Endometrium (tissue), 2 donors: ENCODE results near the gene STPG1.
A peak's percentile ranks its signal among the peaks of the same experiment; 100 is the strongest.
"Not testable (repeated sequence)": the region's sequence is repeated elsewhere in the genome, so short reads cannot be mapped to it uniquely, and the experiment has no call there.

Experiments used
- FAIRE-seq: peaks from 2 replicates; lab custom pipeline; 2012; peaks lifted over from hg19 to GRCh38; lab: Jason Lieb, UNC
- donor health status: control.
- donor health status: control.

The STPG1 gene

GRCh38 chr1:24413350-24414163 is at the start of gene STPG1:
STPG1 (minus strand) TSS chr1:24413782; CDS start chr1:24401388, 12,394 bp downstream.
- peak; percentile 75 for FAIRE-seq

GRCh38 chr1:24462128-24462527 is 48.5 kb upstream of the STPG1 start:
- not testable (repeated sequence) for FAIRE-seq

GRCh38 chr1:24459551-24460266 is 46.1 kb upstream of the STPG1 start:
- no peak for FAIRE-seq

- FAIRE-seq: no peak
These were observed 44.3 kb upstream of the STPG1 start for GRCh38 chr1:24457866-24458265.

- no peak for FAIRE-seq
These were observed 41.7 kb upstream of the STPG1 start for GRCh38 chr1:24455272-24455671.

- no peak for FAIRE-seq
These were observed 41.1 kb upstream of the STPG1 start for GRCh38 chr1:24454673-24455072.

GRCh38 chr1:24452922-24453485 is 39.4 kb upstream of the STPG1 start:
- no peak for FAIRE-seq

GRCh38 chr1:24451746-24452145 is 38.2 kb upstream of the STPG1 start:
- no peak for FAIRE-seq

- no peak for FAIRE-seq
These were observed 37.3 kb upstream of the STPG1 start for GRCh38 chr1:24450857-24451397.

GRCh38 chr1:24450316-24450715 is 36.7 kb upstream of the STPG1 start:
- FAIRE-seq: no peak

GRCh38 chr1:24446446-24446845 is 32.9 kb upstream of the STPG1 start:
- not testable (repeated sequence) for FAIRE-seq

GRCh38 chr1:24443241-24443656 is 29.7 kb upstream of the STPG1 start:
- FAIRE-seq: no peak

- FAIRE-seq: no peak
These were observed 29.2 kb upstream of the STPG1 start for GRCh38 chr1:24442764-24443163.

GRCh38 chr1:24441996-24442668 is 28.6 kb upstream of the STPG1 start:
- no peak for FAIRE-seq

GRCh38 chr1:24441480-24441879 is 27.9 kb upstream of the STPG1 start:
- FAIRE-seq: no peak

- FAIRE-seq: no peak
These were observed 26.9 kb upstream of the STPG1 start for GRCh38 chr1:24440436-24440835.

GRCh38 chr1:24438423-24438901 is 24.9 kb upstream of the STPG1 start:
- FAIRE-seq: no peak

- FAIRE-seq: no peak
These were observed 24.2 kb upstream of the STPG1 start for GRCh38 chr1:24437631-24438396.

GRCh38 chr1:24435782-24436365 is 22.3 kb upstream of the STPG1 start:
- FAIRE-seq: no peak

GRCh38 chr1:24427545-24427862 is 13.9 kb upstream of the STPG1 start:
- FAIRE-seq: no peak
